ENCODE data around the gene FREM1.

Gene FREM1

DNA sequence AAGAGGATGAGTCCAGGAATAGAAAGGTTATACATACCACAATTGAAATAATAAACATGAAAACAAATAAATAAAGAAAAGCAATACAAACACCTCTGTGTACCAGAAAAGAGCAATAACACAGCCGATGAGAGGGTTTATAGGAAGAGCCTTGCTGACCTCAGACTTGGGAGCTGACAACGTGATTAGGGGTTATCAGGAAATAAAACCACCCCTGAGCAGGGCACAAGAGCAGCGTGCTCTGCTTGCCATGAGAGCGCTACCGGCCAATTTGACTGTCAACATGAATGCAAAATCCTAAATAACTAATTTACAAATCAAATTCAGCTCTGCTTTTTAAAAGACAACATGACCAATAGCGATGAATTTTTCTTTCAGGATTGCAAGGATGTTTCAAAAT, 2.6 kb upstream of the FREM1 start:
- in situ Hi-C loops (cut with HindIII; ENCODE audit: low sequenced_read_pairs): no loop called here

DNA sequence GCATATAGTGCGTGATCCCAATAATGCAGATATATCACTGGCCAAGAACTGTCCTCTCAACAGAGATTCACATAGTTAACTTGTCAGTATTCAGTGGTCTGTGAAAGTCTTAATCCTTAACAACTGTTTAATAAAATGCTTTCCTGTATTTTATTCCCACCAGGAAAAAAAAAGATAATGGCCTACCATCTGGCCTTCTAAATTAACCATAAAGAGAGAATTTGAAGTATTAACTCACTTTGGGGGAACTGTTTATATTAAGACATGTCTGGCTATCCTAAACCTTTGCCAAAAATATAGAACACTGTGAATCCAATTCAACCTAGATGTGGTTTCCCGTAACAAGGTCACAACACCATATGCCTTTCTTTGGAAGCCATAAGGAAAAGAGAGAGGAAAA, 818 bp upstream of the FREM1 start:
- in situ Hi-C loops (cut with HindIII; ENCODE audit: low sequenced_read_pairs): no loop called here

DNA sequence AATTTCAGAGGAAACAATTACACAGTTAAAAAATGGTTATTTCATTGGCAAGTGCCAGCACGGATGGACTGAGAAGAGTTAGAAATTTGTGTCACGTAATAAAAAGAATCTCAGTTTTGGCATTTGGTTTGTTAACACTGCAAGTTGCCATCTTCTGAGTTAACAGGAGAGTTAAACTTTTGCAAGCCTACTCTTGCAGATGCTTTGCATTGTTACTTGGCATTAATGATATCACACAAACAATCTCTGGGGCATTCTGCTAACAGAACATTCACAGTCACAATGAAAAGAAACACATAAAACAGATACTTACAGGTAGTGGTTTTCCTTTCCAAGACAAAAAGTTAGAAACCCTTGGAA, 647 bp downstream of the FREM1 start:
- in situ Hi-C loops (cut with HindIII; ENCODE audit: low sequenced_read_pairs): no loop called here

DNA sequence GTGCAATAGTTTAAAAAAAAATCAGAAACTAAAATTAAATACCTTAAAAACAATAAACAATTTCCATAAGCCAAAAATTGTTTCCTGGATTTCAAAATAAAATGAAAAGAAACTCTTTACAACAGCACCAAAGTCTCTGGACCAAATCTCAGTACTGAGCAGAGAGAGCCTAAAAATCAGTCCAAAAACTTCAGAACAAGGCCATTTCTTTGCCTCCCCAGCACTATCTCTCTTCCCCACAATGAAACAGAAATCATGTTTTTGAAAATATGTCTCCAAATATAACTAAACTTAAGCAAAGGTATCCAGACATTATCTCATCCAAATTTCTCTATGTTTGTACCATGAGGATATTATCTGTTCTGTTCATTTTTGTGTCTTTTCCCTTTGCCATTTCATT, 1.0 kb downstream of the FREM1 start:
- in situ Hi-C loops (cut with HindIII; ENCODE audit: low sequenced_read_pairs): no loop called here

DNA sequence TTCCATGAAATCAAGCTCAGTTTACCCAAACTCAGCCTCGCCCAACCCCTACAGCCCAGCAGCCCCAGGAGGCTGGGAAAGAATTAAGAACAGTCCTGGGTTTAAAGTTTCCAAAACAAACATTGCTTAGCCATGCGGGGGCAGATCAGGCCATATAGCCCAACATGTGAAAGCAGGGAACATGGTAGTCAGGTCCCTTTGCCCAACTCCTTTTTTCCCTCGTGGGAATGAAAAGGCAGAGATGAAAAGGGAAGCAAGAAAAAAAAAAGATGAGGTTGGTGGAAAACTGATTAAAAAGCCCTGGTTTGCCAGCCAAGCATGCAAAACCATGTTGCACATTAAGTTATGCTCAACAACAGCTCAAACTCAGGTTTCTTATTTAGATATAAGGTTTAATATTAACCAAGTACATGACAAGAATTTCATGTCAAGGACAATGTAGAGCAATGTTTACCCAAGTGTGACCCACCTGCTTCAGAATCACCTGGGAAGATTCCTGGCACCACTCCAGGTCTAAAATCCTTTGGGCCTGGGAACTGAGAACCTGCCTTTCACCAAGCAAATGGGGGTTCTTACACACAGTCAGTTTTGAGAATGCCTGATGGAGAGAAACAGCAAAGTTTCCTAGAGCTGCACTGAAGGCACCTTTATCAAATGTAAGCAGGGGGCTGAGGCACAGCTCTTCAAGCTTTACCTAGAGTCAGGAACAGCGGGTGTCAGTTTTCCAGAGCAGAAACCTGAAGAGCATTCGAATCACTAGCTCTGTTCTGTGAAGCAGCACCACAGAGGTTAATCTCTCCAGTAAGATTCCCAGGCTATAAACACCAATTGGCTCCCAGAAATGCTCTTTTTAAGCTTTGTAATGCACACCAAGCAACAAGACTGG, 1.7 kb downstream of the FREM1 start:
- in situ Hi-C loops (cut with HindIII; ENCODE audit: low sequenced_read_pairs): no loop called here

DNA sequence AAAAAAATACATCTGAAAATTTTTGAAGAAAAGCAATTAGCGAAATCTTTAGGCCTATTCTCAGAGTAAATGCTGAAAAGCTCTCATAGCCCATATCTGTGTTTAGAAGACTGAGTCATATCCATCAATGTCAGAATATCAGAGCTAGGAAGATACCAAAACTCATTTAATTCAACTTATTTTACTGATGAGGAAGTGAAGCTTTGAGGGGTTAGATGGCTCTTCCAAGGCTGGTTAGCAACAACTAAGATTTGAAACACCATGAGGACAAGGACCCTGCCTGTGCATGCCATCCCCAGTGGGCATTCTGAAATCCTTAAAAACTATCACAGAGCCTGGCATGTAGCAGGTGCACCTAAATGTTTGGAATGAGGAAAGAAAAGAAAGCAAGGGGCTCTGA, 2.5 kb downstream of the FREM1 start:
- in situ Hi-C loops (cut with HindIII; ENCODE audit: low sequenced_read_pairs): no loop called here

DNA sequence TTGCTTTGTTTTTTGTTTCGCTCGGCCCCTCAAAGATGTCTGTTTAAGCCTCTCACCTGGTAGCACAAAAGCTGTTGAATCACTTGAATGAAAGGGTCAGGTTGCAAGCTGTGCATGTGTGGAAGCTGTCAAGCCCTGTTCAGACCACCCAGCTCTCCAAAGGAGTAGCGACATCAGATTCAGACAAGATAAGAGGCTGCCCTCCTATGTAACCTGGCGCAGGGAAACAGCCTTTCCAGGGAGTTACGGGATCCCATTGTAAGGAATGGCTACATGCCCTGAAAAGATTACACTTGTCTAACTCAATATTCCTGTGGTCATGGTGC, 2.9 kb downstream of the FREM1 start:
- in situ Hi-C loops (cut with HindIII; ENCODE audit: low sequenced_read_pairs): no loop called here

DNA sequence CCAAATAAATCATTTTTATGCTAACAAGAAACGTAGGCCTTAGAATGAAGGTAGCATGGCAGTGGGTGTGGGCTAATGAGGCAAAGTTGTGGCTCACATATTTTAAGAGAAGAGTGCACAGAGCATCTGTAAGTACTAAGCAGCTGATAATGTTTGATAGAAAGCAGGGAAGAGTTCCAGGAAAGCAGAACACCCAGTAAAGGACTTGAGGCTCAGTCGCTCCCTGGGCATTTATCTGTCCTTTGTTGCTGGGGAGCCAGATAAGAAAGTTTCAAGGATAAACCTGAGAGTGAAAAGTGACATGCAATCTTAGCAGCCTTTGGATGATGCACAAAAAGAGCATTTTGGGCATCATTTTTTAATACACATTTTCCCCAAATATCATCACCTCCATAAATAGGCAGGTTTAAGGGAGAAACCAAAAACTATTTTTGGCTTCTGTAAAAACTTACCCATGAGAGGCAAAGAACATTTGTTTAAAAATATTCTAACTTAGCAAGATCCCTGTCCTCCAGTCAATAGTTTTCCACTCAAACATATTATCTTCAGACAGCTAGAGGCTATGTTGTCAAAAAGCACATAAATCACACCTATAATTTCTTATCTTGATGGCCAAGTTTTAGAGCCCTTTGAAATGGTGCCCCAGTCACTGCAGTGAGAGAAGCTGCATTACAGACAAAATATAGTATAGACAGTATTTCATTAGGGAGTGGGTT, 3.4 kb downstream of the FREM1 start:
- in situ Hi-C loops (cut with HindIII; ENCODE audit: low sequenced_read_pairs): no loop called here

DNA sequence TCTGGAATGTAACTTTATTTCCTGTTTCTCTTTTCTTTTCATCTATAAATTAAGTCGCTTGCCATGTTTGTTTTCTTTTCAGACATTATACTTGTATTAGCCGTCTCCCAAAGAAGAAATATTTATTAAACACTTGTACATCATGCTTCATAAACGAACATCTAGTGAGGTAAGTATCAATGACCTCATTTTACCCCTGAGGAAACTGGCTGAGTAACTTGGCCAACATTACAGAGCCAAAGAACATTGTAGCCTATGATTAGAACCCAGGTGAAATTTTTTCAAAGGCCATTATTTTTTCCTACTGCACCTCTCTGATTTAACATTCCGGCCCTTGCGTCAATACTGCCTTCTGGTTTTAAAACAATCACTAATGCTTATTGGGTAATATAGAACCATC, 4.2 kb downstream of the FREM1 start:
- in situ Hi-C loops (cut with HindIII; ENCODE audit: low sequenced_read_pairs): no loop called here

DNA sequence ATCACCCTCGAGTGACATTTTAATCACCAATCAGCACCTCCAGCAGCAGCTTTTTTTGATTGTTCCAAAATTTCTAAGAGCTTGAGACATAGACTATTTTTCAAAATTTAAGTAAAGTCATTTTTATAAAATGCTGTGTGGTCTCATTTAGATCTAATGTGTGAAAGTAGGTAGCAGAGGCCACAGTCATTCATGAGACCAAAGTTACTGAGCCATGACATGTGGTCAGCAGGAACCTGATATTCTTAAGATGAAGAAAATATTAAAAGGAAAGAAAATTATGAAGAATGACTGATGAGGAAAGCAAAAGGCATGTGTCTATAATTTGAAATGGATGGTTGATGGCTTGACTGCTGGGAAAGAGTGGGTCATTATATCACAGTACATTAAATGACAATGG, 7.2 kb downstream of the FREM1 start:
- in situ Hi-C loops (cut with HindIII; ENCODE audit: low sequenced_read_pairs): no loop called here

DNA sequence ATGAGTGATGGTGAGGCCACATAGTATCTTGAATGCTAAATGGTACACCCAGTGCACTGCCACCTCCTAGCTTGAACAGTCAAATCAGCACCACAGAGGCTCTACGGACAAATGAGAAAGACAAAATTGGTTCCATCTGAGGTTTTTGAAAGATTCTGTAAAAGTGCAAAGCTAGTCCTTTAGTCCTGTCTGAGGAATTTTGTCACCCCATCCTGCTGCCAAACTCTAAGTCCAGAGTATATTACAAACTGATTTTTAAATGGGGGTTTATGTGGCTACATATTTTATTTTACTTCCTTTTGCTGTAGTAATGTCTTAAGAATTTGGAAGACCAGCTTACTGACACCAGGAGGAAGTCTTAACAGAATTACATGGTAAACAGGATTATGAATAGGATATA, 7.7 kb downstream of the FREM1 start:
- in situ Hi-C loops (cut with HindIII; ENCODE audit: low sequenced_read_pairs): no loop called here

DNA sequence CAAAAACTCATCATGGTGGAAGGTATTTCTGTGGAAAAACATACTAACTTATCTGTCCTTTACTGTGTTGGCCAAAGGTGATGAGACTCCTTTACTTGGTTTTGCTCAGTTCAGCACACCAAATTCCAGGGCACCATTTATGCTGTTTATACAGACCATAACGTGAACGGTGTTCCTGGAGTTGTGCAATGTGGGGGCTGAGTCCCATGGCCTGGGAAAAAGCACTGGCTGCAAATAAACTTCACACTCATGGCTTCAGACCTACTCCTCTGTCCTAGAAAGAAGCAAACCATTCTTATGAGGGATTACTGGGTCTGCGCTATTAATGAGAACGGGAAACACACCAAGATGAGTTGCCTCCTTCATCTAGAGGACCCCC, 10.4 kb downstream of the FREM1 start:
- in situ Hi-C loops (cut with HindIII; ENCODE audit: low sequenced_read_pairs): no loop called here

DNA sequence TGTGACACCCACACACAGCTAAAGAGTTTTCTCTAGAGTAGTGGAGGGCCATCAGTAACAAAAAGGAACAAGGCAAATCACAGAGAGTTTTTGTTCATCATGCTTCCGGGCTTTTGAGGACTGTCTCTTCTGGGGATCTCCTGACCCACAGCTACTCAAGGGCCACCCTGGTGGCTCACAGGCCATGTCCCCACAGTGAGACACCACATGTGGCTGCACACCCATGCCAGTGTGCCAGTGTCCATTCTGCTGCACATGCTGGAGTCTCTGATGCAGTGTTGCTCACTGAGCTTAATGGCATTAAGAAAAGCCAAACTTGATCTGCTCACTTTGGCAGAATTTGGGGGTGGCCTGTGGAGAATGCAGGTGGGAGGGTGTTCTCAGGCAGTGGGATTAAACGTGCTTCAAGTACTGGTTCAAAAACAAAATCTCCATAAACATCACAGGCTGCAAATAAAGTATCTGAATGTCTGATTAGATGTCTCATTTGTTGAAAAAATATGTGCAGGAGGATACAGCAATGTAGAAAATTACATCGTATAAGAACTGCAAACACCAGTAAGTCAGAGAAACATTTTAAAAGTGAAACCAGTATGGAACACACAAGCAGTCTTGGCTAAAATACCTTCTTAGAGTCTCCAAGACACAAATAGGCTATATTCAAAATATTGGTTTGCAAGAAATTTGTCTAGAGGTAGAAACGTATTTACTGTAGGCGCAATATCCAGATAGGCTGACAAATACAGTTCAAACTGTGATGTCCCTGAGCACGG, 11.0 kb downstream of the FREM1 start:
- in situ Hi-C loops (cut with HindIII; ENCODE audit: low sequenced_read_pairs): no loop called here

DNA sequence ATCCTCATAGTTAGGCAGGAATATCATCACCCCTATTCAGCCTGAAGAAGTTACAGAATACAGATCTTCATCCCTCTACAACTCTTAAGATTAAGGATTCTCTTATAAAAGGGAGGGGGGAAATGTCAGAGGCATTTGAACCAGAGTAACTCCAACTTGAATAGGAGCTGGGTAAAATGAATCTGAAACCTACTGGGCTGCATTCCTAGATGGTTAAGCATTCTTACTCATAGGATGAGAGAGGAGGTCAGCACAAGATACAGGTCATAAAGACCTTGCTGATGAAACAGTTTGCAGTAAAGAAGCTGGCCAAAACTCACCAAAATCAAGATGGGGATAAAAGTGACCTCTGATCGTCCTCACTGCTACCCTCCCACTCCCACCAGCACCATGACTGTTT, 14.4 kb downstream of the FREM1 start:
- in situ Hi-C loops (cut with HindIII; ENCODE audit: low sequenced_read_pairs): no loop called here

DNA sequence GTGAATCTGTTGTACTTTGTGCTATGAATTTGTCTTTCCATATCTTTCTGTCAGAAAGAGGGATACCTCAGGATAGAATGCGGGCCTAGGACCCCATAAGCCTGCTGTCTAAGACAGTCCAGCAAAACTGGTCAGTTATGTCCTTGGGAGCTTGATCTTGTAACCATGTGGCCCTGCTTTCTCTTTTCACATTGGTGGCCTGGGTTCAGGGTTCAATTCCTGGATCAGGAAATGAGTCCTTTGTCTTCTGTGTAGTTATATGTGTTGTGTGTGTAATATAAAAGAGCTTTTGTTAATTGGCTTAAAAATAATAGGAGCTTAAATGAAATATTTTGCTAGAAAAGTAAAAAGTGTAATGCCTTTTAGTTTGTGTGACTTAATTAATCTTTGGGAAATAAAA, 16.9 kb downstream of the FREM1 start:
- in situ Hi-C loops (cut with HindIII; ENCODE audit: low sequenced_read_pairs): no loop called here

DNA sequence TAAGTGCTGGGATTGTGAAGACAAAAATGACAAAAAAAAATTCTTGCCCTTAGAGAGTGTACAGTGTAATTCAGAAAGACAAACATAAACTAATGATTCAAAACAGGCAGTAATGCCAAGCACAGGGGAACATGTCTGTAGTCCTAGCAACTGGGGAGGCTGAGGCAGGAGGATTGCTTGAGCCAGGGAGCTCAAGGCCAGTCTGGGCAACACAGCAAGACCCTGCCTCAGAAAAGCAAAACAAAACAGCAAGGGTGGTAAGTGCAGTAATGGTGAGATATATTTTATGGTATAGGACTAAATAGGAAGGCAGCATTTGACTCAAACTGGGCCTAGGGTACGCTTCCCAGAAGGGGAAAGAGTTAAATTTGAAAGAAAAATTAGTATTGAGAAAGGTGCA, 18.9 kb downstream of the FREM1 start:
- in situ Hi-C loops (cut with HindIII; ENCODE audit: low sequenced_read_pairs): no loop called here

DNA sequence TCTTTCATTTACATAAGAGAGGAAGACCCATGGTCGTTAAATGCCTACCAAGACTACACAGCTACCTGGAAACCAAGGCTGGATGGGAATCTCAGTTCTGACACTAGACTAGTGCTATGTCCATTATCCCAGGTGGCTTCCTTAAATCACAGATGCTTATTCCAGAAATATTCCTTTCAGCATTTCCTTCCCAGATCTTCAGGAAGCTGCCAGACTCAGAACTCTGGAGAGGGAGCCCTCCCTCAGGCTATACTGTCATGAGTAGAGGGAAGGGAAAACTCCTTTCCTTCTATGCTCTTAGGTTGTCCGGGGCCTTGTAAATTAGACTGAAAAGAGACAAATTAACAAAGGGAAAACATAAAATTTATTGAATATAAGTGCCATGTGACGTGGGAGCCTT, 20.8 kb downstream of the FREM1 start:
- in situ Hi-C loops (cut with HindIII; ENCODE audit: low sequenced_read_pairs): no loop called here

DNA sequence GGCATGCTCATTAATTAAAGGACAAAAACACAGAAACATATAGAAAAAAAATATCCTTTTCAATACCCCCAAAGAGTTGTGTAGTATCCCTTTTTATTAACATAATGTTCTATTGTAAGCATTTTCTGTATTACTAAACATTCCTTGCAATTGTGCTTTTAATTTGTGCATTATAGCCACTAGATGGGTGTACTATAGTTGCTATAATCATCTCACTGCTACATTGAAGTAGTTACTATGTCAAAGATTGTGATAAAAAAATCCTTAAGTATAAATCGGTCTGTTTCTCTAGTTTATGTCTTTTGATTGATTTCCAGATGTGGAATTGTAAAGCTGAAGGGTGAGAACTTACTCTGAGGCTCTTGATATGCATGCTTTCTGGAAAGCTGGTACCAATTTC, 21.4 kb downstream of the FREM1 start:
- in situ Hi-C loops (cut with HindIII; ENCODE audit: low sequenced_read_pairs): no loop called here

DNA sequence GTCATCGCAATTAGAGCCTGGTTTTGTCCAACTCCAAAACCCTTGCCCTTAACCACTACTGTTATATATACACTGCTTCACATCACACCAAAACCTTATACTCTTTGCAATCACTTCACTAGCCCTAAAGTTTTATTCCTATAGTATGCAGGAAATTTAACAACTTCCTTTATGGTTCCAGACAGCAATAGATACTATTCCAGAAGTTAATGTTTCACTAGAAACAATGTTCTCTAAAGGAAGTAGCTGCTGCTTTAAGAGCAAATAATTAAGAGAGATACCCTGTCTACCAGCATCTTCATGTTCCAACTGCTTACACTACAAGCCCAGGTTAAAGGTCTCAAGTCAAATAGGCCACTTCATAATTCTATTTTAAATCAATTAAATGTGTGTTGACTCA, 22.0 kb downstream of the FREM1 start:
- in situ Hi-C loops (cut with HindIII; ENCODE audit: low sequenced_read_pairs): no loop called here

DNA sequence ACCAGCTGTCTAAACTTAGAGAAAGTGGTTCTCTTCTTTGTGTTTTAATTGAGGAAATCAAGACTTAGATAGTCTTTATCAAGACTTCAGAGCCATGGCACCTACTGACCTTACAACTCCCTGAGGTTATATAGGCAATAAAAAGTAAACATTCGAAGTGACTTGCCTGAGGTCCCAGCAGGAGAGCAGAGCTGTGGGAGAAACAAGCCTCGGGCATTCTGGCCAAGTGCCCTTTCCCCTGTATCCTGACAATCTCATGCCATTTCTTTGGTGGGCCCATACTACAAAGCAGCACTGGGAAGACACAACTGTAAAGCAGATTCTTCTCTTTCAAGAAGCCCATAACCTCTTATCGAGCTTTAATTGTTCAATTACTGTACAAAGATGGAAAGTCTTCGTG, 23.1 kb downstream of the FREM1 start:
- in situ Hi-C loops (cut with HindIII; ENCODE audit: low sequenced_read_pairs): no loop called here

DNA sequence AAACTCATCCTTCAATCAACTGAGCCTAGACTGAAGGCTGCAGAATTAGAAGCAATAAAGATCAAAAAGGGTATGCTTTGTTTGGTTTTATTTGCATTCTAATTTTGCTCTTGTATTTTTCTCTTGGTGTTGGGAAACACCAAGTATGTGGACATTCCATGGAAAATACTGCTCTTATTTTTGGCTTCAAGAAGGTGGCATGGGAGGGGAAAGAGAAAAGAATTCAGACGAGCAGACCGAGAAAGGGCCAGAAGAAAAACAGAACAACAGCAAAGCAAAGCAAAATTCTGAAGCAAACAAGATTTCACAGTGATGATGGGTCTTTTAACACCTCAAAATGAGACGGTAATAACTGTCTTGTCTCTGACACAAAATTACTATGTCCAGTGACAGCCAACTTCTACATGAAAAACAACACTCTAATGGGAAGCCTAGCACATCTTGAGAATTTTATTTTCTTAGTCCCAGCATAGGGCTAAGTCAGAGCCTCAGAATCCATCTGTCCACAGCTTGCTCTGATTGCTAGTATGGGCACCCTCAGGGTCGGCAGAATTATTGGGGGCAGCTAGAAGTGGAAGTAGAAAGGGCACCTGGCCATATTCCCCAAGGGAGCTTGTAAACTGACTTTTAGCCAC, 26.8 kb downstream of the FREM1 start:
- in situ Hi-C loops (cut with HindIII; ENCODE audit: low sequenced_read_pairs): no loop called here

DNA sequence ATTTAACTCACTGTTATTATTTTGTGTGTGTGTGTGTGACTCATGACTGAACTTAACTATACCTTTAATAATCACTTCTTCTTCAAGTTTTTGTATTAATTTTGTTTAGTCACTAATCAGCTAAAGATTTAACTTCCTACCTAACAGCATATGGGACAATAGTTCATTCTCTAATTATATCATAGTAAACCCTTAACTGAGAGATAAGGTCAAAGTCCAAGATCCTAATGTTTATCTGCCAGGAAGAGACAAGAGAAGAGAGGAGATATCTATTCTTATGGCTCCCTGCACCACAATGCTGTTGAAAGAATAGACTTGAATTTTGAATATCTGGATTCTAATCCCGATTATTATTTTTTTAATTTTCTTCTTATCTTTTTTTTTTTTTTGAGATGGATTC, 28.1 kb downstream of the FREM1 start:
- in situ Hi-C loops (cut with HindIII; ENCODE audit: low sequenced_read_pairs): no loop called here

Measured in DLD1 (cell line).